ENCODE data around the gene TRAPPC2B.

Gene TRAPPC2B

DNA sequence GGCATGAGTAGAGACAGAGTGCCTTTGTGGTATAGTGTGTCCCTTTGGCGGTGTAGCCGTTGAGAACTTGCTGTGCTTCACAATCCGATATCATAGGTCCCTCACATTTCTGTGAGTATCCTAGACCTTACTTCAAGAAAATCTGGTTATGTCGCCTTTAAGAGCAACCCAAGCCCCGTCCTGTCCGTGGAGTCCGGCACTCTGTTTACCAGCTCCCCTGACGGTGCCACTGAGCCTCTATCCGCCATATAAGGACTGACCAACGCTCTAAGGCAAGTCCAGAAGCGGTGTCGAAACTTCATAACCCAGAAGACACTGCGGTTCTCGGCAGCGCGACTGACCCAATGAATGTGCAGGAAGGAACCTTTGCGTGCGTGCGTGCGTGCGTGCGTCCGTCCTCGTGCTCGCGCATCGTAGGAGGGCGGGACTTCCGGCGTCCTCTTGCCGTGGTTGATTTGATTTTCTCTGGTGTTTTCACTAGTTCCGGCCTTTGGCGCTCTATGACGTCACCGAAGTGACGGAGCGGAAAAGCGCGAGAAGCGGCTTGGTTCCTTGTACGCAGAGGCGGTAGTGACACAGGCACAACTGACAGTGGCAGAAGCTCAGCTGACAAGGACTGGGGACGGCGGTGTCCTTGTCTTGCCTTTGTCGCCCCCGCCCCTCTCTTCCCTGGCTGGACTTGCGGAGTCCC lies at the start of gene TRAPPC2B, which contains the start of gene ZNF547:
Gene TRAPPC2B (plus strand): TSS at position 555 of the 691 bp plus-strand sequence. CDS start 1,283 bp downstream, outside the sequence.
Gene ZNF547 (plus strand): TSS at position 555 of the 691 bp plus-strand sequence. CDS start 5,005 bp downstream, outside the sequence.
- in situ Hi-C loops (cut with MboI; ENCODE audit: low sequenced_read_pairs), result no loop called here

DNA sequence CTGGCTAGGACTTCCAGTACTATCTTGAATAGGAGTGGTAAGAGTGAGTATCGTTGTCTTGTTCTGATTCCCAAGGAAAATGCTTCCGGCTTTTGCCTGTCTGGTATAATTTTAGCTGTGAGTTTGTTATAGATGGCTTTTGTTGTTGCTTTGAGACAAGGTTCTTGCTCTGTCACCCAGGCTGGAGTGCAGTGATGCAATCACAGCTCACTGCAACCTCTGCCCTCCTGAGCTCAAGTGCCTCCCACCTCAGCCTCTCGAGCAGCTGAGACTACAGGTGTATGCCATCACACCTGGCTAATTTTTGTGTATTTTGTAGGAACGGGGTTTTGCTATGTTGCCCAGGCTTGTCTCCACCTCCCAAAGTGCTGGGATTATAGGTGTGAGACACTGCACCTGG lies 49.2 kb upstream of the TRAPPC2B start:
- in situ Hi-C loops (cut with MboI; ENCODE audit: low sequenced_read_pairs), result no loop called here

DNA sequence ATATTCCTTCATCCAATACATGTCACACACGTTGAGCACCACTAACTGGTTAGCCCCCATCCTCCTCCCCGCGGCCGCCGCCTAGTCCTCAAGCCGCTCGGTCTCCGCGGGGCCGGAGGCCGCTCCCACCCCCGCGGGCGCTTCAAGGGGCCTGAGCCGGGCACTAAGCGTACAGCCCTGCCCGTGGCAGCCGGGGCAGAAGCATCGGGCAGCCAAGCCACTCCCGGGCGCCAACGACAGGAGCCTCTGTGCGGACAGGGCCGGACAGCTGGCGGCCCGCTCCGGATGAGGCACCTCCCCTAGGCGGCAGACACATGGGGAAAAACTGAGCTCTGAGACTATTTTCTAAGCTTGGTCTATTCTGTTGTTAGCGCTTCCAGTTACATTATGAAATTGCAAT lies 45.8 kb upstream of the TRAPPC2B start:
- in situ Hi-C loops (cut with MboI; ENCODE audit: low sequenced_read_pairs), result no loop called here

DNA sequence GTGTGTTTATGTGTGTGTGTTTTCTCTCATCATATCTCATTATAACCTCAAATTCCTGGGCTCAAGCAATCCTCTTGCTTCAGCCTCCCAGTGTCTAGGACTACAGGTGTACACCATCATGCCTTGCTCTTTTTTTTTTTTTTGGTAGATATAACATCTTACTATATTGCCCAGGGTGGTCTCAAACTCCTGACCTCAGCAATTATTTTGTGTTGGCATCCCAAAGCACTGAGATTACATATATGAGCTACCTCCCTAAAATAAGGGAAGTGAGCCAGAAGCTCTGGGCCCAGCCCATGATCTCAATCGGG lies 43.5 kb upstream of the TRAPPC2B start:
- in situ Hi-C loops (cut with MboI; ENCODE audit: low sequenced_read_pairs), result no loop called here

DNA sequence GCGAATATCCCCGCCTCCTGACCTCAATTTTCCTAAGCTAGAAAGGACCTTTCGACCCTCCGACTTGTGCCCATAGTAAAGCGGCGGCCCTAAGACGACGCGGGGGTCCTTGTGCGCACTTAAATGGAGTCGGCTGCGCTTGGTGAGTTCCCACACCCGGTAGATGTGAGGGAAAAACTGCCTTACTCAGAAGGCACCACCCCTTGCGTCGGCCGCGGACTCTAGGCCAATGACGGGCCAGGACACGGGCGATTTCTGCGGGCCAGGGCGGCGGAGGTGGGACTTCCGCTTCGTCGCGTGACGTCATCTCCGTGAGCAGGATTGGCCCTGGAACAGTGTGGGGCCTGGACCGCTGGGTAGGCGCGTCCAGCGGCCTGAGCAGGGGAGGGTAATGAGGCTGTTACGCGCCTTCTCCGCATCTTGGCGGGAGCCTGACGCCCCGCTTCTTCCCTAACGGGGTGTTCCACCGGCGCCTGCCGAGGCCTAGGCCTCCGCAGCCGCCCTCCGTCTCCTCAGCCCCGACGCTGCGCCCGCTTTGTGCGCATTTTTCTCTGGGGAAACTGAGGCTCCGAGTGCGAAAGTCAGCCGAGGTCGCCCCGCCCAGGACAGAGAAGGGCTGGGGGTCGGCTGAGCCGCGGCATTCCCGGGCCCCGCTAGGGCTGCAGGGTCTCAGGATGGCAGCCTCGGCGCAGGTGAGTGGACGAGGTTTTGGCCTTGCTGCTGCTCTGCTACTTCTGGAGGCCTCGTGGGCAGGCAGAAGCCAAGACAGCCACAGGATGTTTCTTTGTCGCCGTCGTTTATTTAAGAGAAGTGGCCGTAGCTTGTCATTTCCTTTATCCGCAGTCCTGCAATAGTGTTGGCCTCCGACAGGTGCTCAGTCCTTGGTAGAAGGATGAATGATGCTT lies 42.9 kb upstream of the TRAPPC2B start, which contains the start of gene ZNF543:
Gene ZNF543 (plus strand): TSS at position 293 of the 905 bp plus-strand sequence. CDS start 382 bp downstream, at position 675.
- in situ Hi-C loops (cut with MboI; ENCODE audit: low sequenced_read_pairs), result no loop called here

DNA sequence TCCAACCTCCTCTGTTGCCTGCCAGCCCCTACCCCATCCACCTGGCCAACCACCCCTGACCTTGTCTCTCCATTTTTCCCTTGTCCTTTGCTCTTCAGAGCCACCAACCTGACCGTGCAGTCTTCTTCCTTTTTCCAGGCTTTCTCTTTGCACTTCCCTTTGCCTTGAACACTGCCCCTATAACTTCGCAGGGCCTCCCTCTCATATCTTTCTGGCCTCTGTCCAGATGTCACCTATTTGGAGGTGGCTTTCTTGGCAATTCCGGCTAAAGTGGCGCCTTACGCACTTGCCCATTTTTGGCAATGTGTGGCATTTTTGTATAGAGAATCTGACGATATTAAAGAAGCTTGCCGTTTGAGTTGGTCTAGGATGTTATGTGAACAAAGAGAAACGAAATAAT lies 42.2 kb upstream of the TRAPPC2B start:
- in situ Hi-C loops (cut with MboI; ENCODE audit: low sequenced_read_pairs), result no loop called here

DNA sequence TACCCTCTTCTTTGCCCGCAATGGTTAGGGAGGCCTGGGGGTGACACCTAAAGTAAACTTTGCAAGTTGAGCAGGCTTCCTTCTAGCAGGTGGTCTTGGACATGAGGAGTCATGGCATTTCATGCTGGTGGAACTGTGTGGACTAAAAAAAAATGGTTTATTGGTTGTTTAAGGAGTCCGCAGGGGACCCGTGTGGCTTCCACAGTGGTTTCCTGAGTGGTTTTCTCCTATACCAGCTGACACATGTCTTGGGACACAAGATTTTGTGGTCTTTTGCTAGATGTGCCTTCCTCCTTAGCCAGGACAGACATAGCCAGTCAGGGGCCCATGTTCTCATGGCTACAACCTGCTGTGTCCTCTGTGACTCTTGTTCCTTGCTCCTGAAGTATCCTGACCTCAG lies 41.6 kb upstream of the TRAPPC2B start:
- in situ Hi-C loops (cut with MboI; ENCODE audit: low sequenced_read_pairs), result no loop called here

DNA sequence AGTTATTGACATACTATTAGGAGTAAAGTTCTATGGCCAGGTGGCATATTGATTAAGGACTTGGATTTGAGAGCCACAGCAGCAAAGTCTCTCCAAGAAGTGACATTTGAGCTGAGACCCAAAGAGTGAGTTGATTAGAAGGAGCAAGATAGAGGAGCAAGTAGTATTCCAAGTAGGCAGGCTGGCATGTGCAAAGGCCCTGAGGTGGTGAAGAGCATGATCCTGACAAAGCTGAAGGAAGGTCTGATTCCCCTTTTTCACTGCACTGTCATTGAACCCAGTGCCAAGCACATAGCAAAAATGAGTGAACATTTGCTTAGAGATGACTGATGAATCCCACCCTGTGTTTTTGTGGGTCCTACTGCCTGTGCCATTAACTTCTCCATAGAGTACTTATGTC lies 38.4 kb upstream of the TRAPPC2B start:
- in situ Hi-C loops (cut with MboI; ENCODE audit: low sequenced_read_pairs), result no loop called here

DNA sequence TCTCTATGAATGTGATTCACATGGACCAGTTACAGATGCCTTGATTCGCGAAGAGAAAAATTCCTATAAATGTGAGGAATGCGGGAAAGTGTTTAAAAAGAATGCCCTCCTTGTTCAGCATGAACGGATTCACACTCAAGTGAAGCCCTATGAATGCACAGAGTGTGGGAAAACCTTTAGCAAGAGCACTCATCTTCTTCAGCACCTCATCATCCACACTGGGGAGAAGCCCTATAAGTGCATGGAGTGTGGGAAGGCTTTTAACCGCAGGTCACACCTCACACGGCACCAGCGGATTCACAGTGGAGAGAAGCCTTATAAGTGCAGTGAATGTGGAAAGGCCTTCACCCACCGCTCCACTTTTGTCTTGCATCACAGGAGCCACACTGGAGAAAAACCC lies 35.4 kb upstream of the TRAPPC2B start:
- in situ Hi-C loops (cut with MboI; ENCODE audit: low sequenced_read_pairs), result no loop called here

DNA sequence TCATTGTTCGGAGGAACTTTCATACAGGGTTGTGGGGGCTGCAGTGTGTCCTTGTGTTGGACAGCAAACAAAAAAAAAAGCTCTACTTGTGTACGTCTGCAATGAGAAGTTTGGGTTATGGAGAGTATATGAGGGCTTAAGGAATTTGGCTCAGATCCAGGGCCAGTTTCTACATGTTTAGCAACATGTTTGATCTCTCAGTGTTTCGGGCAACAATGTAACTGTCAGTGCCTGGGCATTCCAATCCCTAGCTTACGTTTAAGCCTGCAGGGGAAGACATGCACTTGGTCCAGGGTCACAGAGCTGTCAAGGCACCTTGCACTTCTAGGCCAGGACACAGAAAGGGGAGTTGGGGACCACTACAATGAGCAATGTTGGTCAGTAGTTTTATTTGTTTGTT lies 29.2 kb upstream of the TRAPPC2B start:
- in situ Hi-C loops (cut with MboI; ENCODE audit: low sequenced_read_pairs), result no loop called here

DNA sequence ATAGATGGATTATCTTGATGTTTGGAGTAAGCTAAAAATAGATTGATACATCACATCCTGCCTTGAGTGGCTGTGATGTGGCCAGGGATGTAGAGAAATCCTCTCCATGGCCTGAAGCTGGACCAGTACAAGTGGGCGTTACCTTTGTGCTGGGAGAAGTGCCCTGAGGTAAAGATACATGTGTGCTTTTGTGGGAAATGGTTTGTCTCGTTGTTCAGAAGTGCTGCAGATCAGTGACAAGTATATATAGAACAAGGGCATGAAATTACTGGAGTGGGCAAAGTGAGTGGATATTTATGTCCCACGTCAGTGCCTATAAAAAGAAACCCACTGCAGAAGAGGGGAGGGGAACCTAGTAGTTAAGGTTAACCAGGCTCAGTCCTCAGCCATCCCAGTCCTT lies 24.5 kb upstream of the TRAPPC2B start:
- in situ Hi-C loops (cut with MboI; ENCODE audit: low sequenced_read_pairs), result no loop called here

DNA sequence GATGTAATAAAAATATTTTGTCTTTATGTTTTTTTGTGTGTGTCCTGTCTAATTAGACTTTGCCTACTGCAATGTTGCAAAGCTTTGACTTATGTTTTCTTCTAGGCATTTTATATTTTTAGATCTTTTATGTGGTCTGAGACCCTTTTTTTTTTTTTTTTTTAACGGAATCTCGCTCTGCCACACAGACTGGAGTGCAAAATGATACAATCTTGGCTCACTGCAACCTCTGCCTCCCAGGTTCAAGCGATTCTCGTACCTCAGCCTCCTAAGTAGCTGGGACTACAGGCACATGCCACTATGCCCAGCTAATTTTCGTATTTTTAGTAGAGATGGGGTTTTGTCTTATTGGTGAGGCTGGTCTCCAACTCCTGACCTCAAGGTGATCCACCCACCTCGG lies 20.8 kb upstream of the TRAPPC2B start:
- in situ Hi-C loops (cut with MboI; ENCODE audit: low sequenced_read_pairs), result no loop called here

DNA sequence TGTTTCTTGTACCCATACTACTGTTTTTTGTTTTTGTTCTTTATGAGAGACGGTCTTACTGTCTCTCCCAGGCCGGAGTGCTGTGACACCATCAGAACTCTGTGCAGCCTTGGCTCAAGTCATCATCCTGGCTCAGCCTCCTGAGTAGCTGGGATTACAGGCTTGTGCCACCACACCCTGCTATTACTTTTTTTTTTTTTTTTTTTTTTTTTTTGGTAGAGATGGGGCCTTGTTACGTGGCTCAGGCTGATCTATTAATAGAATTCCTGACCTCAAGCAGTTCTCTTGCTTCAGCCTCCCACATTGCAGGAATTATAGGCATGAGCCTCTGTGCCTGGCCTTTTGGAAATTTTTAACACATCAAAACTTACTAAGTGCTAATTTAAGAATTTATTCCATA lies 15.2 kb upstream of the TRAPPC2B start:
- in situ Hi-C loops (cut with MboI; ENCODE audit: low sequenced_read_pairs), result no loop called here

DNA sequence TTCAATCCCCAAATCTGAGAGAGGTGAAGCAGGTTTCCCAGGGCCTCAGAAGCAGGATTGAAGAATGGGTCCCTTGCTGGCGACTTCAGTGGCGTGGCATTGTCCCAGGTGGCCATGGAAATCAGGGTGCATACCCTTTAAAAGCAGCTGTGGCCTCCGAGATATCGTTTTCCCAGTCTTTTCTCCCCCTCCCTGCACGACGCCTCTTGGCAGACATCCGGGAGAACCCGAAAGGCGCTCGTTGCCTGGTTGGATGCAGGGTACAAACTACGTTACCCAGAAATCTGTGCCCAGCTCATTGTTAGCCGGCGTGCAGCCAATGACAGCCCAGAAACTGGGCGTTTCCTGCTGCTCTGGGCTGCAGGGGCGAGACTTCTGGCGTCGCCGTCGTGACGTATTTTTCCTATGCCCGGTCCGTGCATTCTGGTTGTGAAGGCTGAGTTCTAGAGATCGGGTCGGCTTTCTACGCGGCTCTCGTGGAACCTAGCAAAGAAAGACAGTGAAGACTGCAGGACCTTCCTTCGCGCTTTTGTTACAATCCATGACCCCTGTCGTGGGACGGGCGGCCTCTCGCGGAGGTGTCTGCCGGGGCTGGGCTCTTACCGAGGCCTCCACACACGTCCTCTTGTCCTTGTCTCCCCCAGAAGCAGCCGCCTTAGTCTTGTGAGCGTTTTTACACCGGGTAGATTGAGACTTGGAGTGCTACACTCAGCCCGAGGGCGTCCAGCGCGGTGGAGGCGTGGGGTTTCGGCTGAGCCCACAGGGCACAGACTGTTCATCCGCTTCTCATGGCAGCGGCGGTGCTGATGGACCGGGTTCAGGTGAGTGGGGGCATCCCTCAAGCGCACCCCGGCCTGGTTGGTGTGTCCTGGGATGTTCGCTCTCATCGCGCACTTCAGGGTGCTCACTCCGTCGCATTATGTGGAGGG lies 12.2 kb upstream of the TRAPPC2B start, which contains the start of gene ZNF304:
Gene ZNF304 (plus strand): TSS at position 395 of the 929 bp plus-strand sequence. CDS start 394 bp downstream, at position 789.
- in situ Hi-C loops (cut with MboI; ENCODE audit: low sequenced_read_pairs), result no loop called here

DNA sequence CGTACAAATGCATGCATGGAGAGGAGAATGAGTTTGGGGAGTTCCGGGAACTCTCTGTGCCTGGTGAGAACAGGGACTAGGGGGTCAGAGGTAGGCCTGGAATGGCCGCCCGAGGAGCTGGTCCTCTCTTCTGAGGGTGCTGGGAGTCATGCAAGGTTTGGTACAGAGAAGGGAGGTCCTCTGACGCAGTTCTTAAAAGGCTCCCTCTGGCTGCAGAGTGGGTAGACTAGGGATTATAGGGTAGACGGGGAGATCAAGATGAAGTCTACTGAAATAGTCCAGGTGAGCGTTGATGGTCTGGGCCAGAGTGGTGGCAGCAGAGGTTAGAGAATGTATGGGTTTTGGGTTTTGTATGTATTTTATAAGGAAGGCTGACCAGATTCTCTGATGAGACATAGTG lies 11.5 kb upstream of the TRAPPC2B start:
- in situ Hi-C loops (cut with MboI; ENCODE audit: low sequenced_read_pairs), result no loop called here

DNA sequence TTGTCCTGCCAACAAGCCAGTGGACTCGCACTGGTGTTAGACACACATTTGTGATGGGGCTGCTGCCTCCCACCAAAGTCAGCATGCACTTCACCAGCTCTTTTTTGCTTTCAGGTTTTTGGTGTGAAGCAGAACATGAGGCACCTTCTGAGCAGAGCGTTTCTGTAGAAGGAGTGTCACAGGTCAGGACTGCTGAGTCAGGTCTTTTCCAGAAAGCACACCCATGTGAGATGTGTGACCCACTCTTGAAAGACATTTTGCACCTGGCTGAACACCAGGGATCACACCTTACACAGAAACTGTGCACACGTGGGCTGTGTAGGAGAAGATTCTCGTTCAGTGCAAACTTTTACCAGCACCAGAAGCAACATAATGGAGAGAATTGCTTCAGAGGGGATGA lies 7.4 kb upstream of the TRAPPC2B start:
- in situ Hi-C loops (cut with MboI; ENCODE audit: low sequenced_read_pairs), result no loop called here

DNA sequence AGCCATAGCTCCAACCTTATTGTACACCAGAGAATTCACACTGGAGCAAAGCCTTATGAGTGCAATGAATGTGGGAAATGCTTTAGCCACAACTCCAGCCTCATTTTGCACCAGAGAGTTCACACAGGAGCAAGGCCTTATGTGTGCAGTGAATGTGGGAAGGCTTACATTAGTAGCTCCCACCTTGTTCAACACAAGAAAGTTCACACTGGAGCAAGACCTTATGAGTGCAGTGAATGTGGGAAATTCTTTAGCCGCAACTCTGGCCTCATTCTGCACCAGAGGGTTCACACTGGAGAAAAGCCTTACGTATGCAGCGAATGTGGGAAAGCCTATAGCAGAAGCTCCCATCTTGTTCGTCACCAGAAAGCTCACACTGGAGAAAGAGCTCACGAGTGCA lies 5.9 kb upstream of the TRAPPC2B start:
- in situ Hi-C loops (cut with MboI; ENCODE audit: low sequenced_read_pairs), result no loop called here

DNA sequence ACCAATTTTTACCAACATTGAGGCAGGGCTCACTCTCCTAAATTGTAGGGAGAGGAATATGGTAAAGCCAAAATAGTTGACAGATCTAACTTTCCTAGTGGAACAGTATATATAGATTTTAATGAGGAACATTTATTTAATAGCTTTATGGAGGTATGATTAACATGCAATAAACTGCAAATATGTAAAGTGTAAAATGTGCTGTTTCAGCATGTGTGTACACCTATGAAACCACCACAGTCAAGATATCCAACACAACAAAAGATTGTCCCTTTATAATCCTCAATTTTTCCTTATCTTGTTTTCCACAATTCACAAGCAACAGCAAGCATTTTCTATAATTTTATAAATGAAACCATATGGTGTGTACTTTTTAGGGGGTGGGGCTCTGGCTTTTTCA lies 4.1 kb upstream of the TRAPPC2B start:
- in situ Hi-C loops (cut with MboI; ENCODE audit: low sequenced_read_pairs), result no loop called here

DNA sequence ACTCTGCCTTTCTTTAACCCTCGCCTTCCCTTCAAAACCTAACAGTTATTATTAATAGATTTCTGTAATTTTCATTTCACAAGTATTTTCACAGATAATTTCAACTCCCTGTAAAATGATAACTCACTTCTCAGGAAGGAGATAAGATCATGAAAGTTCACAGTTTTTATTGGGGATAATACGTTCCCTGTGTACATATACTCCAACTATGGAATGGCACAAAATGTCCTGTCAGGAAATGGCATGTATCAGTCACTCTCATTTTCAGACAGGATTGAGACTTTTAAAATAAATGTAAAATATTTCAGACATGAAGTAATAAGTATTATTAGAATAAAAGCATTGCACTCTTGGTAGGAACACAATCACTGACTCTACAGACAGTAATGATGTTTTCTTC lies 932 bp upstream of the TRAPPC2B start:
- in situ Hi-C loops (cut with MboI; ENCODE audit: low sequenced_read_pairs), result no loop called here

DNA sequence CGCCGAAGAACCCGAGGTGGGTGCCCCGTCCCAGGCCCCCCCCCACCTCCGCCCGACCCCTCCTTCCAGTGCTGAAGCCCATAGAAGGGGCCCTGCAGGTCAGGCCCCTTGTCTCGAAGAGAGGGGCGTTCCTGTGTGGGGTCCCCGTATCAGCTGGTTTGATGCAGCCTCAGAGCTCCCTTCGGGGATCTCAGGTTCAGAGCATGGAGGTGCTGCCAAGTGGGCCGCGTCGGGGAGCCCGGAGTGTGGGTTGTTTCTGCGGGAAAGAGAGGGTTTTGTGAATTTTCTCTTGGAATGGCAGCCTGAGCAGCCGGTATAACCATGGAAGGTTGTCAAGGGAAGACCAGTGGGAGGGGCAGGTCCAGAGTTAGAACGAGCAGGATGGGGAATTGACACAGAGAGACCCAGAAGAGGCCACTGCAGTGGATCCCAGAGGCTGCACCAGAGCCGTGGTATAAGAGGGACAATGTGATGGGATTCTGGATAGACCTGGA lies 384 bp downstream of the TRAPPC2B start:
- in situ Hi-C loops (cut with MboI; ENCODE audit: low sequenced_read_pairs), result no loop called here

DNA sequence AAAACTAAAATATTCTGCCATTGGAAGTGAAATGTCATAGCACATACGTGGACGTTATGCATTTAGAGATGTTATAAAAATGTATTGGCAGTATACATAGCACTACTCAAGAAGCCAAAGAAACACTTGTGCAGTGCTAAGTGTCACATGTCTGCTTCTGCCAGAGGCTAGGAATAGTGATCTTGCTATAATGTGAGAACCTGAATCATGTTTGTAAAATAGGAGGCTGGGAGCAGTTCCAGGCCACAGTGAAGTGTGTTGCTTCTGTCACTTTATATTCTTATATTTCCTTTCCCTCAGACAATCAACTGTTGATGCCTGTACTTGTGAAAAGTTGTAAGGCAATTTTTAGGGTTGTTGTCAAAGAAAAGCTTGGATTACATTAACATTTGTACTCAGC lies 3.4 kb downstream of the TRAPPC2B start:
- in situ Hi-C loops (cut with MboI; ENCODE audit: low sequenced_read_pairs), result no loop called here
